ENCODE results near the gene RELA.

GRCh38 chr11:65646958-65647701 lies 15.6 kb downstream of the RELA start:
- no peak for TF ChIP-seq CTCF (IDR thresholded peaks at IDR 0.05; ENCODE audit: insufficient read depth, low read length)
- TF ChIP-seq REST (IDR thresholded peaks at IDR 0.05; ENCODE audit: insufficient replicate concordance, low read depth) = no peak
- TF ChIP-seq POLR2AphosphoS5 (IDR thresholded peaks at IDR 0.05; ENCODE audit: low read depth) = no peak
- TF ChIP-seq GABPA (IDR thresholded peaks at IDR 0.05; ENCODE audit: low read depth) = no peak
- TF ChIP-seq SPI1 (IDR thresholded peaks at IDR 0.05; ENCODE audit: borderline replicate concordance, low read depth) = no peak

Data from HL-60 (cell line).